ENCODE results near the gene TBC1D5.

- TF ChIP-seq CTCF (IDR thresholded peaks at IDR 0.05), result no peak
- no peak for TF ChIP-seq EZH2 (IDR thresholded peaks at IDR 0.05)
Observed at GRCh38 chr3:17190353-17191078, 551.9 kb downstream of the TBC1D5 start.

All from neural progenitor cell (in vitro differentiated cells).